Vagina (tissue), 2 donors: ENCODE measurements around the gene SLC16A13.
"Not testable (repeated sequence)": the region's sequence is repeated elsewhere in the genome, so short reads cannot be mapped to it uniquely, and the experiment has no call there.

Experiments
- CTCF ChIP-seq, 3 experiments: fragments of 450-650 bp in 2 of 3; fragments of 200-600 bp in 1 of 3; sonication (generic) in 1 of 3; IDR thresholded peaks; one replicate each; pipeline ENCODE4 v1.5.1; 2017 to 2019; ENCODE audit warnings: antibody characterized with exemption in 3 of 3, mild to moderate bottlenecking in 2 of 3, moderate library complexity in 2 of 3
- POLR2A ChIP-seq, 2 donors: fragments of 450-650 bp; IDR thresholded peaks; one replicate each; pipeline ENCODE4 v1.6.1; 2017; ENCODE audit warnings: antibody characterized with exemption in 2 of 2, mild to moderate bottlenecking in 2 of 2, moderate library complexity in 2 of 2
- POLR2AphosphoS5 ChIP-seq, 2 donors: sonication (generic); formaldehyde crosslinking; IDR thresholded peaks; one replicate each; pipeline ENCODE4 v1.9.0; 2017; ENCODE audit warnings: antibody characterized with exemption in 2 of 2, mild to moderate bottlenecking in 2 of 2, low read depth in 1 of 2; ENCODE audit not compliant: insufficient read depth in 1 of 2

- TF ChIP-seq CTCF (IDR thresholded peaks at IDR 0.05); POLR2A (IDR thresholded peaks at IDR 0.05); POLR2AphosphoS5 (IDR thresholded peaks at IDR 0.05; ENCODE audit: insufficient read depth in 1 of 2, low read depth in 1 of 2): not testable (repeated sequence)
These were observed 14.8 kb downstream of the SLC16A13 start for GRCh38 chr17:7050583-7050982.
